Measurements from ENCODE around the gene ME3. TPM values are rescaled to one million over a fixed set of nuclear protein-coding genes. Genes with fewer than 3 reads are reported as not detected.
A peak's percentile ranks its signal among the peaks of the same experiment; 100 is the strongest.
"Not testable (repeated sequence)": the region's sequence is repeated elsewhere in the genome, so short reads cannot be mapped to it uniquely, and the experiment has no call there.

ME3 gene
- polyA plus RNA-seq, 1 donor (not counting 4 experiments of a cell fraction or from before 2014, with no cell fraction given) = 1.0 TPM

- Histone ChIP-seq H3K27me3 (ENCODE audit: control insufficient read depth, extremely low read depth, insufficient read depth, low read length) (no peaks in the 10 kb centered on the region), H3K79me2 (ENCODE audit: control insufficient read depth, insufficient read depth, low read length) (no peaks in the 10 kb centered on the region), H3K4me3 (ENCODE audit: control insufficient read depth in 2 of 3, extremely low read depth in 1 of 3, insufficient read depth in 2 of 3, low read depth in 1 of 3, low read length in 3 of 3) (no peak overlapping the region), H3K27ac (ENCODE audit: control insufficient read depth, insufficient read depth, low read length) (no peak overlapping the region), H3K9me3 (ENCODE audit: control insufficient read depth, low read depth, low read length) (no peaks in the 10 kb centered on the region), H3K36me3 (ENCODE audit: control insufficient read depth in 2 of 2, extremely low read depth in 1 of 2, insufficient read depth in 2 of 2, low read length in 2 of 2) (no peaks in the 10 kb centered on the region), H3K9ac (ENCODE audit: control insufficient read depth, extremely low read depth, insufficient read depth, low read length) (no peak overlapping the region), H3K4me1 (ENCODE audit: control insufficient read depth, extremely low read depth, insufficient read depth, low read length) (peaks cover 28% of the 10 kb centered on the region), H2AFZ (ENCODE audit: control insufficient read depth, low read length) (no peak overlapping the region), H3K4me2 (ENCODE audit: control insufficient read depth, extremely low read depth, insufficient read depth, low read depth, low read length) (peak overlapping the region; percentile 17), H3K9me1 (ENCODE audit: control insufficient read depth, extremely low read depth, insufficient read depth, low read length) (no peaks in the 10 kb centered on the region), H4K20me1 (ENCODE audit: control insufficient read depth, extremely low read depth, insufficient read depth, low read length) (no peaks in the 10 kb centered on the region)
- no peak for FAIRE-seq
- dilution Hi-C loops (cut with MboI; ENCODE audit: extremely low pct_ligation_motif_present, low sequenced_read_pairs) = no loop called here
- DNase-seq (ENCODE audit: low read depth, low spot score) = no peak
- TF ChIP-seq CTCF (optimal IDR thresholded peaks at IDR 0.05 in 1 of 3, IDR thresholded peaks at IDR 0.05 in 1 of 3, conservative IDR thresholded peaks at IDR 0.05 in 1 of 3; ENCODE audit: extremely low read depth in 1 of 3, insufficient read depth in 2 of 3, low read length in 3 of 3) = no peak
These were observed 124.0 kb downstream of the ME3 start for GRCh38 chr11:86548271-86548917.

- Histone ChIP-seq H3K4me2 (ENCODE audit: control insufficient read depth, extremely low read depth, insufficient read depth, low read depth, low read length) (no peak overlapping the region), H3K9me3 (ENCODE audit: control insufficient read depth, low read depth, low read length) (no peaks in the 10 kb centered on the region), H3K36me3 (ENCODE audit: control insufficient read depth in 2 of 2, extremely low read depth in 1 of 2, insufficient read depth in 2 of 2, low read length in 2 of 2) (no peaks in the 10 kb centered on the region), H2AFZ (ENCODE audit: control insufficient read depth, low read length) (no peak overlapping the region), H3K9ac (ENCODE audit: control insufficient read depth, extremely low read depth, insufficient read depth, low read length) (no peak overlapping the region), H3K4me3 (ENCODE audit: control insufficient read depth in 2 of 3, extremely low read depth in 1 of 3, insufficient read depth in 2 of 3, low read depth in 1 of 3, low read length in 3 of 3) (no peak overlapping the region), H3K27ac (ENCODE audit: control insufficient read depth, insufficient read depth, low read length) (no peak overlapping the region), H4K20me1 (ENCODE audit: control insufficient read depth, extremely low read depth, insufficient read depth, low read length) (no peaks in the 10 kb centered on the region), H3K79me2 (ENCODE audit: control insufficient read depth, insufficient read depth, low read length) (no peaks in the 10 kb centered on the region), H3K27me3 (ENCODE audit: control insufficient read depth, extremely low read depth, insufficient read depth, low read length) (no peaks in the 10 kb centered on the region), H3K4me1 (ENCODE audit: control insufficient read depth, extremely low read depth, insufficient read depth, low read length) (peaks cover 28% of the 10 kb centered on the region), H3K9me1 (ENCODE audit: control insufficient read depth, extremely low read depth, insufficient read depth, low read length) (no peaks in the 10 kb centered on the region)
- FAIRE-seq (no peak), DNase-seq (ENCODE audit: low read depth, low spot score) (no peak)
- TF ChIP-seq EZH2 (IDR thresholded peaks at IDR 0.05; ENCODE audit: low read length) (no peak), CTCF (optimal IDR thresholded peaks at IDR 0.05 in 1 of 3, IDR thresholded peaks at IDR 0.05 in 1 of 3, conservative IDR thresholded peaks at IDR 0.05 in 1 of 3; ENCODE audit: extremely low read depth in 1 of 3, insufficient read depth in 2 of 3, low read length in 3 of 3) (no peak)
- dilution Hi-C loops (cut with MboI; ENCODE audit: extremely low pct_ligation_motif_present, low sequenced_read_pairs) = no loop called here
These were observed 124.7 kb downstream of the ME3 start for GRCh38 chr11:86547727-86548126.

- H3K36me3 ChIP-seq (ENCODE audit: control insufficient read depth in 2 of 2, extremely low read depth in 1 of 2, insufficient read depth in 2 of 2, low read length in 2 of 2); H3K9me3 ChIP-seq (ENCODE audit: control insufficient read depth, low read depth, low read length); FAIRE-seq; H3K4me3 ChIP-seq (ENCODE audit: control insufficient read depth in 2 of 3, extremely low read depth in 1 of 3, insufficient read depth in 2 of 3, low read depth in 1 of 3, low read length in 3 of 3); H4K20me1 ChIP-seq (ENCODE audit: control insufficient read depth, extremely low read depth, insufficient read depth, low read length); H3K79me2 ChIP-seq (ENCODE audit: control insufficient read depth, insufficient read depth, low read length); H2AFZ ChIP-seq (ENCODE audit: control insufficient read depth, low read length); H3K27ac ChIP-seq (ENCODE audit: control insufficient read depth, insufficient read depth, low read length); H3K9ac ChIP-seq (ENCODE audit: control insufficient read depth, extremely low read depth, insufficient read depth, low read length); H3K4me1 ChIP-seq (ENCODE audit: control insufficient read depth, extremely low read depth, insufficient read depth, low read length); dilution Hi-C loops (cut with MboI; ENCODE audit: extremely low pct_ligation_motif_present, low sequenced_read_pairs); DNase-seq (ENCODE audit: low read depth, low spot score); H3K4me2 ChIP-seq (ENCODE audit: control insufficient read depth, extremely low read depth, insufficient read depth, low read depth, low read length); H3K27me3 ChIP-seq (ENCODE audit: control insufficient read depth, extremely low read depth, insufficient read depth, low read length); H3K9me1 ChIP-seq (ENCODE audit: control insufficient read depth, extremely low read depth, insufficient read depth, low read length): not testable (repeated sequence)
These were observed 131.1 kb downstream of the ME3 start for GRCh38 chr11:86541299-86541698.
